Ramos (cell line): ENCODE measurements around the gene FAR2.
"Not testable (repeated sequence)": the region's sequence is repeated elsewhere in the genome, so short reads cannot be mapped to it uniquely, and the experiment has no call there.

Experiments
- in situ Hi-C: fragments of 300-500 bp; cut with MboI; formaldehyde crosslinking; loops from one replicate; pipeline ENCODE4 v1.14.3; 2022; ENCODE audit warnings: low sequenced_read_pairs; ENCODE audit not compliant: unreplicated experiment

FAR2 gene

GRCh38 chr12:29270446-29270845, 121.4 kb downstream of the FAR2 start:
- in situ Hi-C loops: no loop called here

- in situ Hi-C loops: no loop called here
These were observed 124.2 kb downstream of the FAR2 start for GRCh38 chr12:29273178-29273843.

GRCh38 chr12:29275834-29276233, 126.8 kb downstream of the FAR2 start:
- in situ Hi-C loops: no loop called here

GRCh38 chr12:29277231-29277630, 128.2 kb downstream of the FAR2 start:
- in situ Hi-C loops: no loop called here

- in situ Hi-C loops: no loop called here
These were observed 129.8 kb downstream of the FAR2 start for GRCh38 chr12:29278673-29279420.

- in situ Hi-C loops: no loop called here
These were observed 132.4 kb downstream of the FAR2 start for GRCh38 chr12:29281371-29282005.

GRCh38 chr12:29282031-29282816, 133.1 kb downstream of the FAR2 start:
- in situ Hi-C loops: no loop called here

- in situ Hi-C loops: no loop called here
These were observed 135.1 kb downstream of the FAR2 start for GRCh38 chr12:29283969-29284700.

GRCh38 chr12:29286081-29286790, 137.2 kb downstream of the FAR2 start:
- in situ Hi-C loops: no loop called here

- in situ Hi-C loops: no loop called here
These were observed 138.5 kb downstream of the FAR2 start for GRCh38 chr12:29287622-29288021.

GRCh38 chr12:29288031-29288430, 139.0 kb downstream of the FAR2 start:
- in situ Hi-C loops: no loop called here

GRCh38 chr12:29290475-29290874, 141.4 kb downstream of the FAR2 start:
- in situ Hi-C loops: not testable (repeated sequence)

GRCh38 chr12:29291226-29291625, 142.1 kb downstream of the FAR2 start:
- in situ Hi-C loops: no loop called here

GRCh38 chr12:29299633-29300032, 150.6 kb downstream of the FAR2 start:
- in situ Hi-C loops: no loop called here

GRCh38 chr12:29301114-29301513, 152.0 kb downstream of the FAR2 start:
- in situ Hi-C loops: no loop called here

GRCh38 chr12:29304388-29304787, 155.3 kb downstream of the FAR2 start:
- in situ Hi-C loops: no loop called here

- in situ Hi-C loops: no loop called here
These were observed 157.2 kb downstream of the FAR2 start for GRCh38 chr12:29306266-29306665.

GRCh38 chr12:29306682-29307081, 157.6 kb downstream of the FAR2 start:
- in situ Hi-C loops: no loop called here

- in situ Hi-C loops: no loop called here
These were observed 160.3 kb downstream of the FAR2 start for GRCh38 chr12:29309320-29309902.
